Measurements from ENCODE around the gene FAM89B. TPM values are rescaled to one million over a fixed set of nuclear protein-coding genes. Genes with fewer than 3 reads are reported as not detected.

The FAM89B gene
- total and polyA plus RNA-seq, 2 donors (not counting 1 experiment from before 2014, with no cell fraction given) = 17.5 to 18.2 TPM

DNA sequence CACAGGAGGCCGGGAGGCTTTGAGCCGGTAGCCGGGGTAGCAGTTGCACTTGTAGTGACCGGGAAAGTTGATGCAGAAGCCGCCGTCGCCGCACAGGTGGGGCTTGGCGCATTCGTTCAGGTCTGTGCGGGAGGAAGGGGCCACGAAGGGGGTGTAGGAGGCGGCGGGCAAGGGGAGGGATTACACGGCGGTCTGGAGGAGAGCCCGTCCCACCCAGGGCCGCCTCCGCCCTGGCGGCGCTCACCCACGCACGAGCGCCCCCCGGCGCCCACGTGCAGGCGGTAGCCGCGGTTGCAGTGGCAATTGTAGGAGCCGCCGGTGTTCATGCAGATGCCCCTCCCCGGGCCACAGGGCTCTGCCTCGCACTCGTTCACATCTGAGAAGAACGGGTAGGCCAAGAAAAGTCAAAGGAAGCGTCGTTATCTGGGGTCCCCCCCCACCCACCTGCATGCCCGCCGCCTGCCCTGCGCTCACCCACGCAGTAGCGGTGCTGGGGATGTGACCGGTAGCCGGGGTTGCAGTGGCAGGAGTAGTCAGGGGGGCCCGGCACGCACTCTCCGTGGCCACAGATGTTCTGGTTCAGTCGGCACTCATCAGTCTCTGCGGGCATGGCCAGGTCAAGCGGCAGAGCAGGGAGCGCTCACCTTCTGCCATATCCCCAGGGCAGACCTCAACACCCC lies 24.8 kb upstream of the FAM89B start:
- H3K4me3 ChIP-seq (replicated peaks in 1 of 4; ENCODE audit: control extremely low read depth in 1 of 4, insufficient read depth in 1 of 4, low read depth in 3 of 4, low read length in 4 of 4) = no peak overlapping the region
- peaks cover 23% of the 10 kb centered on the region for H3K36me3 ChIP-seq (ENCODE audit: control insufficient read depth, insufficient read depth, low read length)
- no peak overlapping the region for H2AFZ ChIP-seq (ENCODE audit: low read length)
- no peak for TF ChIP-seq EZH2 (IDR thresholded peaks at IDR 0.05; ENCODE audit: low read length, missing control alignments)
- TF ChIP-seq, protein P1, sequence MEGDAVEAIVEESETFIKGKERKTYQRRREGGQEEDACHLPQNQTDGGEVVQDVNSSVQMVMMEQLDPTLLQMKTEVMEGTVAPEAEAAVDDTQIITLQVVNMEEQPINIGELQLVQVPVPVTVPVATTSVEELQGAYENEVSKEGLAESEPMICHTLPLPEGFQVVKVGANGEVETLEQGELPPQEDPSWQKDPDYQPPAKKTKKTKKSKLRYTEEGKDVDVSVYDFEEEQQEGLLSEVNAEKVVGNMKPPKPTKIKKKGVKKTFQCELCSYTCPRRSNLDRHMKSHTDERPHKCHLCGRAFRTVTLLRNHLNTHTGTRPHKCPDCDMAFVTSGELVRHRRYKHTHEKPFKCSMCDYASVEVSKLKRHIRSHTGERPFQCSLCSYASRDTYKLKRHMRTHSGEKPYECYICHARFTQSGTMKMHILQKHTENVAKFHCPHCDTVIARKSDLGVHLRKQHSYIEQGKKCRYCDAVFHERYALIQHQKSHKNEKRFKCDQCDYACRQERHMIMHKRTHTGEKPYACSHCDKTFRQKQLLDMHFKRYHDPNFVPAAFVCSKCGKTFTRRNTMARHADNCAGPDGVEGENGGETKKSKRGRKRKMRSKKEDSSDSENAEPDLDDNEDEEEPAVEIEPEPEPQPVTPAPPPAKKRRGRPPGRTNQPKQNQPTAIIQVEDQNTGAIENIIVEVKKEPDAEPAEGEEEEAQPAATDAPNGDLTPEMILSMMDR (conservative IDR thresholded peaks at IDR 0.05 in 1 of 2, IDR thresholded peaks at IDR 0.05 in 1 of 2; ENCODE audit: low read depth in 1 of 2, low read length in 2 of 2) = no peak
- no peaks in the 10 kb centered on the region for H3K9me3 ChIP-seq (ENCODE audit: control insufficient read depth, insufficient read depth, low read depth, low read length)
- no peak overlapping the region for H3K9ac ChIP-seq (ENCODE audit: insufficient read depth, low read length)
- H3K4me1 ChIP-seq (ENCODE audit: control insufficient read depth, extremely low read depth, insufficient read depth, low read length) = no peaks in the 10 kb centered on the region
- no peak overlapping the region for H3K27ac ChIP-seq (ENCODE audit: insufficient read depth, low read length)
- H3K27me3 ChIP-seq (ENCODE audit: control insufficient read depth, insufficient read depth, low read length) = no peaks in the 10 kb centered on the region
- no peaks in the 10 kb centered on the region for H3K79me2 ChIP-seq (ENCODE audit: control insufficient read depth, insufficient read depth, low read length)
- H3K4me2 ChIP-seq (ENCODE audit: extremely low read depth, insufficient read depth, low read length) = no peak overlapping the region
- H4K20me1 ChIP-seq (ENCODE audit: control insufficient read depth, extremely low read depth, insufficient read depth, low read length) = no peaks in the 10 kb centered on the region
- no peak for DNase-seq (ENCODE audit: low read depth in 2 of 2)

DNA sequence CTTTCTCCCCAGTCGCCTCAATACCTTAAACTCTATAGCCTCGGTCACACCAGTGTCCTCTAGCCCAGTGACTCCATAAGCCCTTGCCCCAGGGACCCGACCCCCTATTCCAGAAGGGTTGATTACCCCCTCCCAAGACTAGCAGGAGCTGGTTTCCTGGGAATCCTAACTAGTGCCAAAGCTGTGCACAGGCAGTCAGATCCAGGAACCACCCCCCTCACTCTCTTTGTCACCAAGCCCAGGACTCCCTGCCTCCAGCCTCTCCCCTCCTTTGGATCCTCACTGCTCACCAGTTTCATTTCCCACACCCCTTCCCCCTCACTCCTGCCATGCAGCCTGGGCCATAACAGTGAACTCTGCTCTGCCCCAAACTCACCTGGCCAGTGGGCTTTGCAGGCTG lies 23.9 kb upstream of the FAM89B start:
- H3K27ac ChIP-seq (ENCODE audit: insufficient read depth, low read length) = no peak overlapping the region
- no peaks in the 10 kb centered on the region for H3K4me1 ChIP-seq (ENCODE audit: control insufficient read depth, extremely low read depth, insufficient read depth, low read length)
- H3K9ac ChIP-seq (ENCODE audit: insufficient read depth, low read length) = no peak overlapping the region
- no peak overlapping the region for H2AFZ ChIP-seq (ENCODE audit: low read length)
- DNase-seq (ENCODE audit: low read depth in 2 of 2) = no peak
- no peaks in the 10 kb centered on the region for H4K20me1 ChIP-seq (ENCODE audit: control insufficient read depth, extremely low read depth, insufficient read depth, low read length)
- no peaks in the 10 kb centered on the region for H3K27me3 ChIP-seq (ENCODE audit: control insufficient read depth, insufficient read depth, low read length)
- no peaks in the 10 kb centered on the region for H3K79me2 ChIP-seq (ENCODE audit: control insufficient read depth, insufficient read depth, low read length)
- H3K9me3 ChIP-seq (ENCODE audit: control insufficient read depth, insufficient read depth, low read depth, low read length) = no peaks in the 10 kb centered on the region
- H3K4me2 ChIP-seq (ENCODE audit: extremely low read depth, insufficient read depth, low read length) = no peak overlapping the region
- TF ChIP-seq EZH2 (IDR thresholded peaks at IDR 0.05; ENCODE audit: low read length, missing control alignments) = no peak
- TF ChIP-seq, protein P1 (conservative IDR thresholded peaks at IDR 0.05 in 1 of 2, IDR thresholded peaks at IDR 0.05 in 1 of 2; ENCODE audit: low read depth in 1 of 2, low read length in 2 of 2) = no peak
- no peak overlapping the region for H3K4me3 ChIP-seq (replicated peaks in 1 of 4; ENCODE audit: control extremely low read depth in 1 of 4, insufficient read depth in 1 of 4, low read depth in 3 of 4, low read length in 4 of 4)
- peaks cover 23% of the 10 kb centered on the region for H3K36me3 ChIP-seq (ENCODE audit: control insufficient read depth, insufficient read depth, low read length)

DNA sequence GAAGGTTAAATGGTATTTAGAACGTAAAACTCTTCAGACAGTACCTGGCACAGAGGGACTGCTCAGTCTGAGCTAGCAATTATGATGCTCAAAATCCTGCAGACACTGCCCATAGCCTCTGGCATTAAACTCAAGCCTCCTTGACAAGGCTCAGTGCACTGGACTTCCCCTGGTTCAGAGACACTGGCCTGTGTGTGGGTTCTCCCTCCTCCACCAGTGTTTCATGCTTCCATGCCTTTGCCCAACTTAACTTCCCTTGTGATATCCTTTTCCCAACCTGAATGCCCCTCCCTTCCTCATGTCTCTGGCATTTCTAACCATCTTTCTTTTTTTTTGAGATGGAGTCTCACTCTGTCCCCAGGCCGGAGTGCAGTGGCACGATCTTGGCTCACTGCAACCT lies 23.2 kb upstream of the FAM89B start:
- no peak for TF ChIP-seq EZH2 (IDR thresholded peaks at IDR 0.05; ENCODE audit: low read length, missing control alignments)
- TF ChIP-seq, protein P1 (conservative IDR thresholded peaks at IDR 0.05 in 1 of 2, IDR thresholded peaks at IDR 0.05 in 1 of 2; ENCODE audit: low read depth in 1 of 2, low read length in 2 of 2) = no peak
- Histone ChIP-seq H3K9me3 (ENCODE audit: control insufficient read depth, insufficient read depth, low read depth, low read length) (no peaks in the 10 kb centered on the region), H3K4me1 (ENCODE audit: control insufficient read depth, extremely low read depth, insufficient read depth, low read length) (no peaks in the 10 kb centered on the region), H3K79me2 (ENCODE audit: control insufficient read depth, insufficient read depth, low read length) (no peaks in the 10 kb centered on the region), H3K4me2 (ENCODE audit: extremely low read depth, insufficient read depth, low read length) (no peak overlapping the region), H3K27me3 (ENCODE audit: control insufficient read depth, insufficient read depth, low read length) (no peaks in the 10 kb centered on the region), H3K9ac (ENCODE audit: insufficient read depth, low read length) (no peak overlapping the region), H3K4me3 (replicated peaks in 1 of 4; ENCODE audit: control extremely low read depth in 1 of 4, insufficient read depth in 1 of 4, low read depth in 3 of 4, low read length in 4 of 4) (no peak overlapping the region), H4K20me1 (ENCODE audit: control insufficient read depth, extremely low read depth, insufficient read depth, low read length) (no peaks in the 10 kb centered on the region), H2AFZ (ENCODE audit: low read length) (no peak overlapping the region), H3K36me3 (ENCODE audit: control insufficient read depth, insufficient read depth, low read length) (peaks cover 23% of the 10 kb centered on the region), H3K27ac (ENCODE audit: insufficient read depth, low read length) (no peak overlapping the region)
- no peak for DNase-seq (ENCODE audit: low read depth in 2 of 2)

Data from fibroblast of lung (primary cell).